Suppressor macrophage treated with lipopolysaccharide for 1 hour (primary cell): ENCODE results near the gene CCDC175.

Experiments used
- DNase-seq, 3 donors: peaks; one replicate each; pipeline ENCODE4 v3.0.0-alpha.2; 2020 to 2022

Gene CCDC175

DNA sequence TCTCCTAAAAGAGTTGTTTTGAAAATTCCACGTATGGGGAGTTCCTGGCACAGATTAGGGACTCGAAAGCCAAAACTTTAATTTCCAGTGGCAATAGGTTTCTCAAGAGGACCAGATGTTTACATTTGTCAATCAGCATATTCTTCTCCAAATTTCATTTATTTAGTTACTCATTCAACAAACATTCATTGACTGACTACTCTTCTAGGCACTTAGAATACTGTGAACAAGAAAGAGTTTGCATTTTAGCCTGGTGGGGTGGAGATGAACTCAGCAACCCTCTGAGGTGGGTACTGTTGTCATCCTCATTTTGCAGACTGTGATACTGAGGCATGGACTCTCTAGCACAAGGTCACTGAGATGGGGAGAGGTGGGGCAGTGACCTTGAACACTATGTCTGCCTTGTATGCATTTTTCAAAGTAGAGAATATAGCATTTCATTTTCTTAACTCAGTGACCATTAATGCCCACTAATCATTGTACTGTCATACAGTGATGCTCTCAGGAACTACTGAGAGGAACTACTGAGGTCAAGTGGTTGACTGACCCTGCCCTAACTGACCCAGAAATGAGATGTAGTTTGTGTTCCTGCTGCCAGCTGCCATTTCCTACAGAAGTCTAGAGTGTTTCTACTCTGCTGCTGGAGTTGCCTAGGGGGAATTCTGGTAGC lies 94.6 kb downstream of the CCDC175 start:
- peak; percentile 21 to 46 (median 25) for DNase-seq

DNA sequence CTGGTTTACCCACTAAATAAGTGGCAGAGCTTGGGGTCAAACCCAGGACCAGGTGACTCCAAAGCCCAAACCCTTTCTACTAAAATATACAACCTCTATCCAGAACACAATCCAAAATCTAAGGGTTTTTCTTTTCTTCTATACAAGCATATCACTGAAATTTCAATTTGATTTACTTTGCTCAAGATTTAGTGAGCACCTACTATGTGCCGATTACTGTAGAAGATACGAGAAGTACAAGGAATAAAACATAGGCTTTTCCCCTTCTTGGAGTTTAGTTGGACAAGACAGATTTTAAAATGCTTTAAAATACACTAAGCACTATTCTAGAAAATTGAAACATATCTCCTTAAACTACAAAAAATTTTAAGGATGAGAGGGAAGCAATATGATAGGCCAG lies 95.2 kb downstream of the CCDC175 start:
- no peak for DNase-seq

DNA sequence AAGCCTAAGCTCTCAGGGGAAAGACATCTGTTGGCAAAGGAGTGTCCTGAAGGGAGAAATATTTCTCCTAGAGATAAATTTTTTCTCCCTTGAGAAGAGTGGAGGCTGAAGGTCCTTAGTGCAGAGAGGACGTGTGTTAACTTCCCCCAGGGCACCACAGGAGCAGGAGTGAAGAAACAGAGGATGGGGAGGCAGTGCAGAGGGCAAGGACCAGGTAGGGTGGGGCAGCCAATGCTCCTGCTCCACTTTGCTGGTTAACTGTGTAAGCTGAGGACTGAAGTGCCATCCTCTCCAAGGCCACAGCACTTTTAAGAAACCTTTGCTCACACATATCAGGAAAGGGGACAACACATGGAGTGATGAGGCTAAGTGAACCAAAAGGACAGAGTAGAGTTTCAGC lies 96.4 kb downstream of the CCDC175 start:
- DNase-seq, result no peak

DNA sequence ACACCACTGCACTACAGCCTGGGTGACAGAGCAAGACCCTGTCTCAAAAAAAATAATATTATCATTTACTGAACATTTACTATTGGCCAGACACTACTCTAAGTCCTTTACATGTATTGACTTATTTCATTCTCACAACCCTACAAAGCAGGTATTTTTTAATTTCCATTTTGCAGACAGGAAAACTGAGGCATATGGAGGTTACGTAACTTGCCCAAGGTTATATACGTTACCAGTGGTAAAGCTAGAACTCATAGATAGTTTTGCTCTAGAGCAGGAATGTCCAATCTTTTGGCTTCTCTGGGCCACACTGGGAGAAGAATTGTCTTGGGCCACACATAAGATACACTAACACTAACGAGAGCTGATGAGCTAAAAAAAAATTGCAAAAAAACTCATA lies 98.1 kb downstream of the CCDC175 start:
- DNase-seq, result no peak

GRCh38 chr14:59475709-59476108 lies 100.9 kb downstream of the CCDC175 start:
- no peak for DNase-seq

GRCh38 chr14:59474172-59474571 lies 102.4 kb downstream of the CCDC175 start:
- DNase-seq, result no peak

- no peak for DNase-seq
Observed at GRCh38 chr14:59465316-59466135, 111.1 kb downstream of the CCDC175 start, which contains the start of gene GPR135. GPR135 (minus strand) TSS chr14:59465380; CDS start chr14:59465226, 154 bp downstream.

DNA sequence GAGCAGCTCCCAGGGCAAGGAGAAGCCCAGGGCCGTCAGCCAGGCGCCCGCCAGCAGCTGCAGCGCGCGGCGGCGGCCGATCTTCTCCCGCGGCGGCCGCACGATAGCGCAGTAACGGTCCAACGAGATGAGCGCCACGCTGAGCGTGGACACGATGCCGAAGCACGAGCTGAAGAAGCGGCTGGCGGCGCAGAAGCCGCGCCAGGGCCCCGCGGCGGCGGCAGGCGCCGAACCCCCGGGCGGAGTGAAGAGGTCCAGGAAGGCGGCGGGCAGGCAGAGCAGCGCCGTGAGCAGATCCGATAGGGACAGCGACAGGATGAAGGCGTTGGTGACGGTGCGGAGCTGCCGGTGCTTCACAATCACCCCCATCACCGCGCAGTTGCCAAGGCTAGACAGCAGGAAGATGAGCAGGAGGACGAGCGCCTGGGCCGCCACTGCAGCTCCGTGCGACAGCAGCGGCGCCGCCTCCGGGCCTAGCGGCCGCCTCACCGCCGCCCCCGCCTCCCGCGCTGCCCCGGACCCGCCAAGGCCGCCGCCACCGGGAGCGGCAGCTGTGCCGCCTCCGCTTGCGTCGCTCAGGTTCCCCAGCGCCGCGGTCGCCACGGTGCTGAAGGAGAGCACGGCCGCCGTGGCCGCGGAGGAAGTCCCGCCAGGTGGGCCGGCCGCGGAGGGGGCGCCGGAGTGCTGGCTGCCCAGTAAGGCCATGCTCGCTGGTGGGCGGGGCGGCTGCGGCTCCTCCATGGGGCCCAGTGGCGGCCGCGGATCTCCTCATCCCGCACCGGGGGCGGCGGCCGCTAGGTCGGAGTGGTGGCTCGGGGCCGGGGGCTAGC lies 111.9 kb downstream of the CCDC175 start:
- DNase-seq, result peak; percentile 29 to 68 (median 46)

DNA sequence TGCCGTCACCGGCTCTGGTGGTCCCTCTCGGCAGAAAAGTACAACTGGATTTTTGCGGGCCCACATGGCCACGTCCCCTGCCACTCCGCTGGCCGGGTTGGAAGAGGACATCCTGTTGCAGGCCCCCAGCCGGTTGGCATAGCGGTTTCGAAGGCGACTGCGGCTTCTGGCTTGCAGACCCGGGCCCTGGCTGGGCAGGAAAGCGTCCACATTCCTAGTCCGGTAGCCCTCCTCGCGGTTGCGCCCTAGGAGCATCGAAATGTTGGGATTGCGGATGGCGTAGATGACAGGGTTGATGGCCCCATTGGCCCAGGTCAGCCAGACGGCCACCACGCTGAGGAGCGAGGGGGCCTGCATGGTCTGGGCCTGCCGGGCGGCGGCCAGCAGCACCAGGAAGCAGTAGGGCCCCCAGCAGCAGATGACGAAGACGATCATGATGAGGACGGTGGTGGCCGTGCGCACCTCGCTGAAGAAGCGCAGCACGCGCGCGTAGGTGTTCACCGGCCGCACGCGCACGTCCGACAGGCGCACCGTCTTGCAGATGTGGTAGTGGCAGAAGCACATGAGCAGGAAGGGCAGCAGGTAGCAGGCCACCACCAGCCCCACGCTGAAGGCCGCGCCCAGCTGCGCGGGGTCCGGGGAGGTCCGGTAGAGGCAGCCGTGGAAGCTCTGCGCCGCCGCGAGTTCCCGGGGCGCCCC lies 112.7 kb downstream of the CCDC175 start:
- no peak for DNase-seq

GRCh38 chr14:59461891-59462290 lies 114.7 kb downstream of the CCDC175 start:
- no peak for DNase-seq

- no peak for DNase-seq
Observed at GRCh38 chr14:59460378-59460777, 116.2 kb downstream of the CCDC175 start.

GRCh38 chr14:59458486-59458885 lies 118.1 kb downstream of the CCDC175 start:
- peak in 1 of 3 donors; percentile 12 for DNase-seq

GRCh38 chr14:59455411-59455810 lies 121.2 kb downstream of the CCDC175 start:
- peak in 1 of 3 donors; percentile 6 for DNase-seq
